D721Med (cell line): Measurements from ENCODE around the gene MTX1.
"Not testable (repeated sequence)": the region's sequence is repeated elsewhere in the genome, so short reads cannot be mapped to it uniquely, and the experiment has no call there.

Experiments used
- DNase-seq: peaks from one replicate; pipeline ENCODE4 v3.0.0; 2011; ENCODE audit warnings: low spot score; ENCODE audit not compliant: insufficient read length
- FAIRE-seq: peaks from 2 replicates; lab custom pipeline; 2011; peaks lifted over from hg19 to GRCh38; lab: Jason Lieb, UNC
- TF ChIP-seq, protein P1 (sequence below): IDR thresholded peaks from 2 replicates; pipeline ENCODE4 v1.5.1; 2012; ENCODE audit warnings: mild to moderate bottlenecking, control low read depth; ENCODE audit not compliant: insufficient read depth; ENCODE audit errors: missing control alignments

Gene MTX1

DNA sequence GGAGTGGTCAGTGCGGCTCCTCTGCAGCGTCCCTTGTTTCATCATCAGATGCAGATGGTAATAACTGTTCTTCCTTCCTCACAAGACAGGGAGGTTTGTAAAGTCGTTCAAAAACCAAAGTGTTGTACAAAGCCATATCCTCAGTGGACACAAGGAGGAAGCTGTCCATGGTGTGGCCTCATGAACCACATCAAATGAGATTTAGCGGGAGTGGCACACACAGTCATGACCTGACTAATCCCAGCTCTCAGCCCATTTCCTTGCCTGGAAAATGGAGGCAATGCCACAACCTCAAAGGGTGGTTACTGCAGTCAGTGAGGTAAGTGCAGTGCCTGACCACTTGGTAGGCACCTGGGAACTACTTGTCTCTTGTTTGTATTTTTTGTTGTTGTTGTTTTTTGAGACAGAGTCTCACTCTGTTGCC, 33.4 kb downstream of the MTX1 start:
- no peak for FAIRE-seq
- DNase-seq = no peak
- TF ChIP-seq, protein P1, sequence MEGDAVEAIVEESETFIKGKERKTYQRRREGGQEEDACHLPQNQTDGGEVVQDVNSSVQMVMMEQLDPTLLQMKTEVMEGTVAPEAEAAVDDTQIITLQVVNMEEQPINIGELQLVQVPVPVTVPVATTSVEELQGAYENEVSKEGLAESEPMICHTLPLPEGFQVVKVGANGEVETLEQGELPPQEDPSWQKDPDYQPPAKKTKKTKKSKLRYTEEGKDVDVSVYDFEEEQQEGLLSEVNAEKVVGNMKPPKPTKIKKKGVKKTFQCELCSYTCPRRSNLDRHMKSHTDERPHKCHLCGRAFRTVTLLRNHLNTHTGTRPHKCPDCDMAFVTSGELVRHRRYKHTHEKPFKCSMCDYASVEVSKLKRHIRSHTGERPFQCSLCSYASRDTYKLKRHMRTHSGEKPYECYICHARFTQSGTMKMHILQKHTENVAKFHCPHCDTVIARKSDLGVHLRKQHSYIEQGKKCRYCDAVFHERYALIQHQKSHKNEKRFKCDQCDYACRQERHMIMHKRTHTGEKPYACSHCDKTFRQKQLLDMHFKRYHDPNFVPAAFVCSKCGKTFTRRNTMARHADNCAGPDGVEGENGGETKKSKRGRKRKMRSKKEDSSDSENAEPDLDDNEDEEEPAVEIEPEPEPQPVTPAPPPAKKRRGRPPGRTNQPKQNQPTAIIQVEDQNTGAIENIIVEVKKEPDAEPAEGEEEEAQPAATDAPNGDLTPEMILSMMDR = no peak

DNA sequence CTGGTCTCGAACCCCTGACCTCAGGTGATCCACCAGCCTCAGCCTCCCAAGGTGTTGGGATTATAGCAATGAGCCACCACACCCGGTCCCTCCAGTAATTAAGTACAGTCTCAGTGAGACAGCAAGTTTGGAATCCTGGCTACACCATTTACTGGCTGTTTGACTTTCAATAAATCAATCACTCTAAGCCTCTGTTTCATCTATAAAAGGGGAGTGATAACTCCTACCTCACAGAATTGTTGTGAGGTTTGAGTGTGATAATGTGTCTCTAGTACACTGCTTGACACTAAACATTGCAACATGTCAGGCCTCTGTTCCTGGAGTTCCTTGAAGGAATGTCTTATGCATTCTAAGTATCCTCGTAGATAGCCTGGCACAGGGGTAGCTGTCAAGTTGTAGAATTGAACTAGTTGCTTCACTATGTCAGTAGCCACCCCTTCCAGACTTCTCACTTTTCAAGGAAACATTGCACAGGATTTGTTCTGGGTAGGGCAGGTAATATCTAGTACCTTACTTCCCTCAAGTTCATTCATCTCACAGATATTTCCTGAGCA, 34.4 kb downstream of the MTX1 start:
- DNase-seq (no peak), FAIRE-seq (no peak)
- TF ChIP-seq, protein P1 = no peak

DNA sequence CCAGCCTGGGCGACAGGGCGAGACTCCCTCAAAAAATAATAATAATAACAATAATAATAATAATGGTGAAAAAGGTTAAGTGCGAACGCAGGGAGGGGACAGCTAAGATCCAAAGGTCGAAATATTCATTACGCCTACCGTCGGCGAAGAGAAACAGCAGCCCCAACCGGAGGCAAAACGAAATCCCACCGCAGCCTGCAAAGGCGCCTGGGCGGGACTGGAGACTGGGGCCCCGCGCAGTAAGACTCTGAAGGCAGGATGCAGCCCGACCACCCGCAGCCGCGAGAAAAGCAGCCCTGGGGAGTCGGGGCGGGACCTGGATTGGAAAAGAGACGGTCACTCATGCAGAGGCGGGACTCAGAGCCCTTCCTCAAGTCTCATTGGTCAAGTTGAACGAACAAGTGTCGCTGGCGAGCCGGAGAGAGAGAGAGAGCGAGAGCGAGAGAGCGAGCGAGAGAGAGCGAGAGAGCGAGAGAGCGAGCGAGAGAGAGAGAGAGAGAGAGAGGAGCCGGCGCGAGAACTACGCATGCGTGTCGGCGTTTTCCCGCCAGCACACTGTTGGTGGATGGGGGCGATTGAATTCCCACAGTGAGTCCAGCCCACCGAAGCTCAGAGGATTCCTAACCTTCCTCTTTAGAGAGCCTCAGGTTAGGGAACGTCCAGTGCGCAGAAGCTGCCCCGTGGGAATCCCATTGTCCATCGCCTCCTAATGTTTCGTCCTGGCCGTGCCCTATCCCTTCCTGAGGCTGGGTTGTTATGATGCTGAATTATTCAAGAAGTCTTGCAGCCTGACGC, 36.1 kb downstream of the MTX1 start:
- FAIRE-seq (no peak), DNase-seq (peak; percentile 96)

DNA sequence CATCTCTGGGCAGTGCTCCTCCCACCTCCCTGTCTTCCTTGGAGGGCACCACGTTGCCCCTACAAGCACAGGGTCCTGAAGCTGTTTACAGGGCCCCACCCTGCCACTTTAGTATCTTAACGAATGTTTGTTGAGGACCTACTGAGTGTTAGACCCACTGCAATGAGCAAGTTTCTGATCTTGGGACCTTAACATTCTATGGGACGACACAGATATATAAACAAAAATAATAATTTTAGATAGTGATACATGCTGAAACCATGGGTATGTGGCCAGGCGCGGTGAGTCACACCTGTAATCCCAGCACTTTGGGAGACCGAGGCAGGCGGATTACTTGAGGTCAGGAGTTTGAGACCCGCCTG, 36.6 kb downstream of the MTX1 start:
- FAIRE-seq (no peak), DNase-seq (no peak)
- TF ChIP-seq, protein P1 = no peak

More for the DNA sequence above, 36.1 kb downstream of the MTX1 start:
- TF ChIP-seq, protein P1 = peak; percentile 26

DNA sequence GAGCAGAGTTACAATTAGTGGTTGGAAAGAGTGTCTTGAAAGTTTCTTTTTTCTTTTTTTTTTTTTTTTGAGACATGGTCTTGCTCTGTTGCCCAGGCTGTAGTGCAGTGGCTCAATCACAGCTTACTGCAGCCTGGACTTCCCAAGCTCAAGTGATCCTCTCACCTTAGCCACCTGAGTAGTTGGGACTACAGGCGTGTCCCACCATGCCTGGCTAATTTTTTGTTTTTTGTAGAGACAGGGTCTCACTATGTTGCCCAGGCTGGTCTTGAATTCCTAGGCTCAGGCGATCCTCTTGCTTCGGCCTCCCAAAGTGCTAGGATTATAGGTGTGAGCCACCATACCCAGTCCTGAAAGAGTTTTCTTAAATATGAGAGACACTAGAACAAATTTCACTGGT, 38.3 kb downstream of the MTX1 start:
- FAIRE-seq, DNase-seq: not testable (repeated sequence)

DNA sequence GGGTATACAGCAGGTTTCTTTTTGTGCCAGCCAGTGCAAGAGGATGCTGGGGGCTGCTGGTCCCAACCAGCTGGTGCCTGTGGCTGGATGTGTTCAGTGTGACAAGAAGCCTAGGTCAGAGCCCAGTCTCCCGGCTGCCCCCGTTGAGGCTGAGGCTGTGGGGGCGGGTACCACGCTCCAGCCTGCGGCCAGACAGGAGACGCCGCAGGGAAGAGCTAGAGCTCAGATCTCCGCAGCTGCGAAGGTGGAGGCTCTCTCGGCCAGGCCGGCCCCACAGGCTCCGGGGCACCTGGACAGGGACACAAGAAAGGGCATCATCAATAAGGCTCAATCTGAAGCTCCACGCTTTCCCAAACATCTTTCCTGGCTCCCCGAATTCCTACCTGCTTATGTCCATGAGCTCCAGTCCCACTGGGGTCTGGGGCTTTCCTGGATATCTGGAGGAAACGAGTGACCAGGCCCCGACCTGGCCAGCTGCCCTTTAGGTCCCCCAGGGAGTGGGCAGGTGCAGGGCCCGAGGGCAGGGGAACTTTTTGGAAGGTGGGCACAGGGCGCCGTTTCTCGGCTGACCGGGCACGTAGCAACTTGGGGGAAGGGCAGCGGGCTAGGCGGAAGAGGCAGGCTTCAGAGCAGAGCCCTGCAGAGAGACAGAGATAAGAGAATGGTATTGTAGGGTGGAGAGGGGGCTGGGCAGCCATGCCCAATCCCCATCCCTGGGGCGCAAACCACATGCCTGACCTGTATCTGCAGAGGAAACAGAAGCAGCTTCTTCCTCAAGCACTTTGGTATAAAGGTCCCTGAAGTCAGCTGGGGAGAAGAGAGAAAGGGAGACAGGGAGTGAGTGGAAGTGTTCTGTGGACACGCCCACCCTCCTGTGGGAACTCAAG, 39.4 kb downstream of the MTX1 start:
- no peak for FAIRE-seq
- DNase-seq = no peak
- TF ChIP-seq, protein P1 = no peak

DNA sequence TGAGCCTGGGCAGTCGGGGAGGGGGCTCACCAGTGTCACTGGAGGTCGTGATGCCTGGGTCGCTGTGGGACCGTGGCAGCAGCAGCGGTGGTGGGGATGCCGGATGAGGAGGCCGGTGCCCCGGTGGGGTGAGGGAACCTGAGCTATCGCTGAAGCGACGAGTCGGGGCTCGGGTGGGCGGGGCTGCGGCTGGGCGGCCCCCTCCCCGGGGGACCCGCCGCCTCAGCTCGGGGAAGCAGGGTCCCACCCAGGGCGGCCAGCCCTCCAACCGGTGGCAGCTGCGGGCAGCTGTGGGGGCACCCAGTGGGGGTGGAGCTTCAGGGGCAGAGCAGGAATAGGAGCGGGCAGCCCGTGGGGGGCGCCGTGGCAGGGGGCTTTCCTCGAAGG, 41.7 kb downstream of the MTX1 start:
- DNase-seq = no peak
- TF ChIP-seq, protein P1 = no peak
- no peak for FAIRE-seq
